Measurements from ENCODE around the gene MYO5C.

MYO5C gene

GRCh38 chr15:52217186-52217585 is 78.4 kb downstream of the MYO5C start:
- H2BK120ac ChIP-seq (ENCODE audit: low read depth, low read length): no peak overlapping the region
- H3K14ac ChIP-seq (ENCODE audit: low read length in 2 of 2): no peak overlapping the region
- no peak overlapping the region for H2BK5ac ChIP-seq (ENCODE audit: low read depth, low read length, poor library complexity, severe bottlenecking)
- H2BK15ac ChIP-seq (ENCODE audit: low read depth, poor library complexity, severe bottlenecking): no peak overlapping the region
- no peaks in the 10 kb centered on the region for H3K9me3 ChIP-seq (ENCODE audit: control insufficient read depth, low read length)
- H3K4me3 ChIP-seq (ENCODE audit: insufficient read depth in 1 of 2, low read depth in 1 of 2, low read length in 2 of 2): no peak overlapping the region
- H3K4ac ChIP-seq (ENCODE audit: low read depth in 1 of 2, low read length in 2 of 2): no peak overlapping the region
- H2AK5ac ChIP-seq (ENCODE audit: low read length, severe bottlenecking): no peak overlapping the region
- H3K4me2 ChIP-seq (ENCODE audit: low read length, poor library complexity, severe bottlenecking): no peak overlapping the region
- H3K9ac ChIP-seq (ENCODE audit: low read length): no peak overlapping the region
- no peak for DNase-seq
- no peak overlapping the region for H2AFZ ChIP-seq (ENCODE audit: low read depth, low read length)
- H3K4me1 ChIP-seq (ENCODE audit: control insufficient read depth, insufficient read depth, low read depth, low read length): peaks cover 3% of the 10 kb centered on the region
- peak overlapping the region in 1 of 2 experiments; percentile 48 for H3K18ac ChIP-seq (ENCODE audit: low read depth in 1 of 2, low read length in 2 of 2)
- no peak overlapping the region for H3K27ac ChIP-seq (ENCODE audit: low read length, poor library complexity, severe bottlenecking)
- no peaks in the 10 kb centered on the region for H3K79me1 ChIP-seq (replicated peaks; ENCODE audit: low read length, poor library complexity, severe bottlenecking)
- H2BK12ac ChIP-seq (ENCODE audit: low read length in 2 of 2): no peak overlapping the region
- no peak overlapping the region for H4K91ac ChIP-seq (ENCODE audit: low read length)
- H3K36me3 ChIP-seq (ENCODE audit: control insufficient read depth in 1 of 2, insufficient read depth in 2 of 2, low read depth in 1 of 2, low read length in 2 of 2): peaks cover 0 to 4% of the 10 kb centered on the region in 2 experiments
- no peak overlapping the region for H4K8ac ChIP-seq (ENCODE audit: low read length)
- H3K23ac ChIP-seq (ENCODE audit: low read length in 2 of 2): no peak overlapping the region
- no peaks in the 10 kb centered on the region for H3K27me3 ChIP-seq (ENCODE audit: control insufficient read depth in 1 of 2, insufficient read depth in 1 of 2, low read length in 2 of 2)
- 81% methylated on average over 10 of the region's 10 CpGs for WGBS

GRCh38 chr15:52214553-52214952 is 81.1 kb downstream of the MYO5C start:
- Histone ChIP-seq H3K4me3 (ENCODE audit: insufficient read depth in 1 of 2, low read depth in 1 of 2, low read length in 2 of 2) (no peak overlapping the region), H3K4me1 (ENCODE audit: control insufficient read depth, insufficient read depth, low read depth, low read length) (peaks cover 3% of the 10 kb centered on the region), H3K18ac (ENCODE audit: low read depth in 1 of 2, low read length in 2 of 2) (no peak overlapping the region), H3K4ac (ENCODE audit: low read depth in 1 of 2, low read length in 2 of 2) (no peak overlapping the region), H3K9me3 (ENCODE audit: control insufficient read depth, low read length) (no peaks in the 10 kb centered on the region), H2AFZ (ENCODE audit: low read depth, low read length) (no peak overlapping the region), H2AK5ac (ENCODE audit: low read length, severe bottlenecking) (no peak overlapping the region), H3K9ac (ENCODE audit: low read length) (no peak overlapping the region), H2BK120ac (ENCODE audit: low read depth, low read length) (no peak overlapping the region), H3K4me2 (ENCODE audit: low read length, poor library complexity, severe bottlenecking) (no peak overlapping the region), H2BK15ac (ENCODE audit: low read depth, poor library complexity, severe bottlenecking) (no peak overlapping the region), H3K27me3 (ENCODE audit: control insufficient read depth in 1 of 2, insufficient read depth in 1 of 2, low read length in 2 of 2) (no peaks in the 10 kb centered on the region), H3K79me1 (replicated peaks; ENCODE audit: low read length, poor library complexity, severe bottlenecking) (no peaks in the 10 kb centered on the region), H3K36me3 (ENCODE audit: control insufficient read depth in 1 of 2, insufficient read depth in 2 of 2, low read depth in 1 of 2, low read length in 2 of 2) (peaks cover 0 to 4% of the 10 kb centered on the region in 2 experiments), H4K8ac (ENCODE audit: low read length) (no peak overlapping the region), H2BK5ac (ENCODE audit: low read depth, low read length, poor library complexity, severe bottlenecking) (no peak overlapping the region), H3K23ac (ENCODE audit: low read length in 2 of 2) (no peak overlapping the region), H2BK12ac (ENCODE audit: low read length in 2 of 2) (no peak overlapping the region), H3K14ac (ENCODE audit: low read length in 2 of 2) (no peak overlapping the region), H3K27ac (ENCODE audit: low read length, poor library complexity, severe bottlenecking) (no peak overlapping the region), H4K91ac (ENCODE audit: low read length) (no peak overlapping the region)
- DNase-seq: no peak
- 100% methylated on average over 1 of the region's 1 CpG for WGBS

- no peak overlapping the region for H3K4me3 ChIP-seq (ENCODE audit: insufficient read depth in 1 of 2, low read depth in 1 of 2, low read length in 2 of 2)
- H2BK5ac ChIP-seq (ENCODE audit: low read depth, low read length, poor library complexity, severe bottlenecking): no peak overlapping the region
- H3K27ac ChIP-seq (ENCODE audit: low read length, poor library complexity, severe bottlenecking): no peak overlapping the region
- H3K18ac ChIP-seq (ENCODE audit: low read depth in 1 of 2, low read length in 2 of 2): no peak overlapping the region
- H3K9ac ChIP-seq (ENCODE audit: low read length): no peak overlapping the region
- no peak overlapping the region for H4K8ac ChIP-seq (ENCODE audit: low read length)
- H3K4me1 ChIP-seq (ENCODE audit: control insufficient read depth, insufficient read depth, low read depth, low read length): peaks cover 2% of the 10 kb centered on the region
- no peak overlapping the region for H4K91ac ChIP-seq (ENCODE audit: low read length)
- no peak overlapping the region for H3K4me2 ChIP-seq (ENCODE audit: low read length, poor library complexity, severe bottlenecking)
- H3K23ac ChIP-seq (ENCODE audit: low read length in 2 of 2): no peak overlapping the region
- no peaks in the 10 kb centered on the region for H3K79me1 ChIP-seq (replicated peaks; ENCODE audit: low read length, poor library complexity, severe bottlenecking)
- no peak overlapping the region for H3K14ac ChIP-seq (ENCODE audit: low read length in 2 of 2)
- H2AFZ ChIP-seq (ENCODE audit: low read depth, low read length): no peak overlapping the region
- H3K36me3 ChIP-seq (ENCODE audit: control insufficient read depth in 1 of 2, insufficient read depth in 2 of 2, low read depth in 1 of 2, low read length in 2 of 2): peaks cover 0 to 4% of the 10 kb centered on the region in 2 experiments
- no peak overlapping the region for H2BK120ac ChIP-seq (ENCODE audit: low read depth, low read length)
- H3K4ac ChIP-seq (ENCODE audit: low read depth in 1 of 2, low read length in 2 of 2): no peak overlapping the region
- H2BK12ac ChIP-seq (ENCODE audit: low read length in 2 of 2): no peak overlapping the region
- no peaks in the 10 kb centered on the region for H3K9me3 ChIP-seq (ENCODE audit: control insufficient read depth, low read length)
- no peak overlapping the region for H2AK5ac ChIP-seq (ENCODE audit: low read length, severe bottlenecking)
- no peak overlapping the region for H2BK15ac ChIP-seq (ENCODE audit: low read depth, poor library complexity, severe bottlenecking)
- H3K27me3 ChIP-seq (ENCODE audit: control insufficient read depth in 1 of 2, insufficient read depth in 1 of 2, low read length in 2 of 2): no peaks in the 10 kb centered on the region
- DNase-seq: no peak
- 68% methylated on average over 3 of the region's 3 CpGs for WGBS
Measured at GRCh38 chr15:52213206-52213605, 82.4 kb downstream of the MYO5C start.

GRCh38 chr15:52208306-52208946 is 87.2 kb downstream of the MYO5C start:
- Histone ChIP-seq H3K4me2 (ENCODE audit: low read length, poor library complexity, severe bottlenecking) (no peak overlapping the region), H3K4me1 (ENCODE audit: control insufficient read depth, insufficient read depth, low read depth, low read length) (no peaks in the 10 kb centered on the region), H3K4ac (ENCODE audit: low read depth in 1 of 2, low read length in 2 of 2) (no peak overlapping the region), H3K4me3 (ENCODE audit: insufficient read depth in 1 of 2, low read depth in 1 of 2, low read length in 2 of 2) (no peak overlapping the region), H3K9ac (ENCODE audit: low read length) (no peak overlapping the region), H3K79me1 (replicated peaks; ENCODE audit: low read length, poor library complexity, severe bottlenecking) (no peaks in the 10 kb centered on the region), H3K27ac (ENCODE audit: low read length, poor library complexity, severe bottlenecking) (no peak overlapping the region), H2AFZ (ENCODE audit: low read depth, low read length) (no peak overlapping the region), H3K27me3 (ENCODE audit: control insufficient read depth in 1 of 2, insufficient read depth in 1 of 2, low read length in 2 of 2) (no peaks in the 10 kb centered on the region), H2BK5ac (ENCODE audit: low read depth, low read length, poor library complexity, severe bottlenecking) (no peak overlapping the region), H3K18ac (ENCODE audit: low read depth in 1 of 2, low read length in 2 of 2) (no peak overlapping the region), H2BK15ac (ENCODE audit: low read depth, poor library complexity, severe bottlenecking) (no peak overlapping the region), H3K36me3 (ENCODE audit: control insufficient read depth in 1 of 2, insufficient read depth in 2 of 2, low read depth in 1 of 2, low read length in 2 of 2) (peaks cover 0 to 7% of the 10 kb centered on the region in 2 experiments), H3K14ac (ENCODE audit: low read length in 2 of 2) (no peak overlapping the region), H2BK120ac (ENCODE audit: low read depth, low read length) (no peak overlapping the region), H2AK5ac (ENCODE audit: low read length, severe bottlenecking) (no peak overlapping the region), H3K23ac (ENCODE audit: low read length in 2 of 2) (no peak overlapping the region), H4K8ac (ENCODE audit: low read length) (no peak overlapping the region), H3K9me3 (ENCODE audit: control insufficient read depth, low read length) (no peaks in the 10 kb centered on the region), H2BK12ac (ENCODE audit: low read length in 2 of 2) (no peak overlapping the region), H4K91ac (ENCODE audit: low read length) (no peak overlapping the region)
- DNase-seq: peak; percentile 72
- WGBS: 0% methylated on average over 2 of the region's 2 CpGs

Measured in mesenchymal stem cell (in vitro differentiated cells and primary cell).